NCI-H2107 treated with DMSO at 0.1 percent for 48 hours (cell line): ENCODE results near the gene DCTN2.

Source experiments
- DNase-seq: peaks from one replicate; lab custom pipeline; 2025; ENCODE audit not compliant: unreplicated experiment; lab: John Stamatoyannopoulos, UW

DCTN2 gene

GRCh38 chr12:57491393-57492280 lies 55.4 kb downstream of the DCTN2 start:
- no peak for DNase-seq

- DNase-seq, result no peak
Observed at GRCh38 chr12:57490126-57490525, 56.9 kb downstream of the DCTN2 start.

DNA sequence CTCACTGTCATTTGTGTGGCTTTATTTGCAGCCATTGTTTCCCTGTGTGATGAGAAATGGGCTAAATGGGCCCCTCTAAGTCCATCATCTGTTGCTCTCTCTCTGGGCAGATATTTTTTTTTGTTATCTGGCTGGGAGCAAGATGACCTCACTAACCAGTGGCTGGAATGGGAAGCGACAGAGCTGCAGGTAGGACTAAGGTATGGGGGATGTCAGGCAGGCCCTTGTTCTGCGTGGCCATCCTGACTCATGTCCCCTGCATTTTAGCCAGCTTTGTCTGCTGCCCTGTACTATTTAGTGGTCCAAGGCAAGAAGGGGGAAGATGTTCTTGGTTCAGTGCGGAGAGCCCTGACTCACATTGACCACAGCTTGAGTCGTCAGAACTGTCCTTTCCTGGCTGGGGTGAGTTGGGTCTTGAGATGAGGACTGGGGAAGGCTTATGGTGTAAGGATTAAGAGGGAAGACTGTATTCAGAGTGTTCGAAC lies 57.8 kb downstream of the DCTN2 start:
- no peak for DNase-seq

DNA sequence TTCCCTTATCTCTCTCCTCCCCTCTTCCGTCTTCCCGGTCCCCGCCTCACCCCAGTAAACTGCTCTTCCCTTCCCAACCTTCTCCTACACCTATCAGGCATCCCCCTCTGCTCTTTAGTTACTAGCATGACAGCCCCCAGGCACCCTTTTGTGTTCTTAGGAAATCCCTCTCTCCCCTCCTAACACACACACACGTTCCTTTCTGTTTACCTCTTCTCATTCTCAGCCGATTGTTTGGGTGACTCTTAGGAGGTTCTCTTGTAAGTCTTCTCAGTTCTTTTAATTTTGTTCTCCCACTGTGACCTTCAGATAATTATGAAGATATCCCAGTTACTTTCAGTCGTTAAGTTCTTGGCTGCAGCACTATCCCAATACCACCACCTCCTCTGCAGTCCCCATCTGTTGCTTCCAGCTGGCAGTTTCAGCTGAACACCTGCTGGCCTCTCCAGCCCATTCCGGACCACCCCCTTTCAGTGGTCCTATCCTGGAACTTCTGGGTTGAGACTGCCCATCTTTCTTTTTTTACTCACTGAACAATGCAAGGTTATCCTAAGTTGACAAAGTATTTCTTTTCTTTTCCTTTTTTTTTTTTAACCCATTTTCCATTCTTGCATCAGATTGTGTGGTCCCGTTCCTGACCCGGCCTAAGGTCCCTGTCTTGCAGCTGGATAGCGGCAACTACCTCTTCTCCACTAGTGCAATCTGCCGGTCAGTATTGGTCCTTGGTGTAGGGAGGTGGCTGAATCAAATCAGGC lies 58.4 kb downstream of the DCTN2 start:
- DNase-seq, result no peak

- DNase-seq, result peak; percentile 96
Observed at GRCh38 chr12:57487597-57488401, 59.2 kb downstream of the DCTN2 start, which contains the start of gene MARS1. Gene MARS1, plus strand, starts transcription at chr12:57488068. Its CDS starts 23 bp downstream, at chr12:57488091.

DNA sequence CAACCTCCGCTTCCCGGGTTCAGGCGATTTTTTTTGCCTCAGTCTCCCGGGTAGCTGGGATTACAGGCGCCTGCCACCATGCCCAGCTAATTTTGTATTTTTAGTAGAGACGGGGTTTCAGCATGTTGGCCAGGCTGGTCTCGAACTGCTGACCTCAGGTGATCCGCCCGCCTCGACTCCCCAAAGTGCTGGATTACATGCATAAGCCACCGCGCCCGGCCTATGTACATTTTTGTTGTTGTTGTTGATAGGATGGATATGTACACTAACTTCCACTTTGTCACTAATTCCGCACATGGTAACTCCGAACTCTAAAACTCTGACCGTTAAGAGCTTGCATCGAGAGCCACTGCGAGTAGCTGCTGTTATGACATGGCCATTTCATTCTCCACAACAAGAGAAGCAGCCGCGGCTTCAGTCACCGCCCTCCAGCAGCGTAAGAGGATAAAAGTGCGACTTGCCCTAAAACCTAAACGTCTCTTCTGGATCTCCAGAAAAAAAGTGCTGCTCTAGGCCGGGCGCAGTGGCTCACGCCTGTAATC lies 59.9 kb downstream of the DCTN2 start:
- DNase-seq, result no peak

- no peak for DNase-seq
Observed at GRCh38 chr12:57485695-57486094, 61.3 kb downstream of the DCTN2 start.

- no peak for DNase-seq
Observed at GRCh38 chr12:57483466-57483865, 63.5 kb downstream of the DCTN2 start.

- no peak for DNase-seq
Observed at GRCh38 chr12:57481671-57482070, 65.3 kb downstream of the DCTN2 start.
